HepG2 (cell line): ENCODE results near the gene PRDM10. TPM values are rescaled to one million over a fixed set of nuclear protein-coding genes. Genes with fewer than 3 reads are reported as not detected.

Experiments
- ATF7 ChIP-seq, 2 experiments: fragments of 450-650 bp in 1 of 2; sonication (generic) in 1 of 2; formaldehyde crosslinking in 1 of 2; IDR thresholded peaks; 2 replicates each; pipeline versions ENCODE4 v1.4.0 to v1.6.1; 2016 to 2020; ENCODE audit warnings: antibody characterized with exemption in 1 of 2, mild to moderate bottlenecking in 1 of 2, missing genetic modification reagents in 1 of 2
- CREB1 ChIP-seq, 2 experiments: fragments of 450-650 bp in 1 of 2; IDR thresholded peaks; 2 replicates each; pipeline ENCODE4 v1.6.1; 2016 to 2017; ENCODE audit warnings: control low read depth in 1 of 2, mild to moderate bottlenecking in 1 of 2, missing compliant biosample characterization in 1 of 2, missing genetic modification characterization in 1 of 2
- FOSL1 ChIP-seq: sonication (generic); formaldehyde crosslinking; IDR thresholded peaks from 2 replicates; pipeline ENCODE4 v1.9.0; 2021; ENCODE audit warnings: missing genetic modification reagents, borderline replicate concordance
- HDAC1 ChIP-seq: sonication (generic); formaldehyde crosslinking; IDR thresholded peaks from 2 replicates; pipeline ENCODE4 v1.5.1; 2020; ENCODE audit warnings: mild to moderate bottlenecking, missing genetic modification reagents
- HOXA3 ChIP-seq: sonication (generic); formaldehyde crosslinking; IDR thresholded peaks from 2 replicates; pipeline ENCODE4 v1.5.0; 2020; ENCODE audit warnings: missing genetic modification reagents
- MAFG ChIP-seq: sonication (generic); formaldehyde crosslinking; IDR thresholded peaks from 2 replicates; pipeline ENCODE4 v1.5.1; 2020; ENCODE audit warnings: mild to moderate bottlenecking, missing genetic modification reagents
- MED13 ChIP-seq: sonication (generic); formaldehyde crosslinking; IDR thresholded peaks from 2 replicates; pipeline ENCODE4 v1.5.0; 2020; ENCODE audit warnings: missing genetic modification reagents
- RBFOX2 ChIP-seq: fragments of 200-400 bp; formaldehyde crosslinking; IDR thresholded peaks from 2 replicates; pipeline ENCODE4 v1.6.1; 2017; ENCODE audit warnings: low read depth, mild to moderate bottlenecking, low read length
- SALL1 ChIP-seq: sonication (generic); formaldehyde crosslinking; IDR thresholded peaks from 2 replicates; pipeline ENCODE4 v1.8.0; 2022; ENCODE audit warnings: mild to moderate bottlenecking, missing genetic modification reagents
- ZNF451 ChIP-seq: sonication (generic); formaldehyde crosslinking; IDR thresholded peaks from 2 replicates; pipeline ENCODE4 v1.5.0; 2020; ENCODE audit warnings: mild to moderate bottlenecking, missing genetic modification reagents
- ZNF746 ChIP-seq: sonication (generic); formaldehyde crosslinking; IDR thresholded peaks from 2 replicates; pipeline ENCODE4 v1.8.0; 2022; ENCODE audit warnings: mild to moderate bottlenecking, missing genetic modification reagents
- ZNF784 ChIP-seq: sonication (generic); formaldehyde crosslinking; IDR thresholded peaks from 2 replicates; pipeline ENCODE4 v1.5.1; 2020; ENCODE audit warnings: missing genetic modification reagents, mild to moderate bottlenecking, borderline replicate concordance
- polyA plus RNA-seq, 8 experiments: library from polyadenylated mRNA; depleted of rRNA in 3 of 8; stranded (reverse) in 7 of 8; unstranded in 1 of 8; fragments of >200 nt; fragmentation: Illumina TruSeq in 4 of 8; extraction: Trizol in 4 of 8; gene quantifications; 2 replicates each; pipeline versions ENCODE4 v1.2.1 to v1.2.3, GENCODE V29; 2011 to 2016; ENCODE audit warnings: low read depth in 4 of 8, missing spikeins in 1 of 8, mixed read lengths in 1 of 8; ENCODE audit not compliant: insufficient read depth in 1 of 8
- total RNA-seq, 5 experiments: library from RNA; depleted of rRNA; stranded (reverse); fragments of >200 nt; fragmentation: Illumina TruSeq; extraction: Trizol; gene quantifications; 2 replicates each; pipeline ENCODE4 v1.2.3, GENCODE V29; 2016; ENCODE audit warnings: low read depth in 1 of 5
- TF ChIP-seq, protein P1 (sequence below): sonication (generic); formaldehyde crosslinking; IDR thresholded peaks from 2 replicates; pipeline ENCODE4 v1.4.0; 2020; ENCODE audit warnings: missing genetic modification reagents, borderline replicate concordance
- TF ChIP-seq, protein P2 (sequence below): IDR thresholded peaks from 2 replicates; pipeline ENCODE4 v1.6.1; 2016
- TF ChIP-seq, protein P3 (sequence below): sonication (generic); formaldehyde crosslinking; IDR thresholded peaks from 2 replicates; pipeline ENCODE4 v1.5.0; 2020; ENCODE audit warnings: missing genetic modification reagents
- TF ChIP-seq, protein P4 (sequence below): sonication (generic); formaldehyde crosslinking; IDR thresholded peaks from 2 replicates; pipeline ENCODE4 v1.4.0; 2020; ENCODE audit warnings: mild to moderate bottlenecking, missing genetic modification reagents

The PRDM10 gene
- total and polyA plus RNA-seq, 2 of the 13 experiments (the other 11 are each of a cell fraction or from before 2014, with no cell fraction given): 5.7 to 5.8 TPM

- TF ChIP-seq HDAC1 (CRISPR knock-in tag) (peak; percentile 58), SALL1 (peak; percentile 58; the same call in 1 of the 2 replicates), CREB1 (IDR thresholded peaks at IDR 0.05) (no peak), CREB1 (CRISPR knock-in tag; IDR thresholded peaks at IDR 0.05) (no peak), MAFG (CRISPR knock-in tag) (no peak), ZNF746 (CRISPR knock-in tag) (0 out of 2 replicates have a peak, but pooled peaks have one; percentile 20), RBFOX2 (peak; percentile 83), FOSL1 (CRISPR knock-in tag) (no peak), HOXA3 (CRISPR knock-in tag) (0 out of 2 replicates have a peak, but pooled peaks have one; percentile 21), ATF7 (IDR thresholded peaks at IDR 0.05) (no peak), ATF7 (CRISPR knock-in tag; IDR thresholded peaks at IDR 0.05) (no peak), ZNF784 (CRISPR knock-in tag) (no peak), ZNF451 (CRISPR knock-in tag) (0 out of 2 replicates have a peak, but pooled peaks have one; percentile 53), MED13 (CRISPR knock-in tag) (no peak)
- TF ChIP-seq, protein P1, sequence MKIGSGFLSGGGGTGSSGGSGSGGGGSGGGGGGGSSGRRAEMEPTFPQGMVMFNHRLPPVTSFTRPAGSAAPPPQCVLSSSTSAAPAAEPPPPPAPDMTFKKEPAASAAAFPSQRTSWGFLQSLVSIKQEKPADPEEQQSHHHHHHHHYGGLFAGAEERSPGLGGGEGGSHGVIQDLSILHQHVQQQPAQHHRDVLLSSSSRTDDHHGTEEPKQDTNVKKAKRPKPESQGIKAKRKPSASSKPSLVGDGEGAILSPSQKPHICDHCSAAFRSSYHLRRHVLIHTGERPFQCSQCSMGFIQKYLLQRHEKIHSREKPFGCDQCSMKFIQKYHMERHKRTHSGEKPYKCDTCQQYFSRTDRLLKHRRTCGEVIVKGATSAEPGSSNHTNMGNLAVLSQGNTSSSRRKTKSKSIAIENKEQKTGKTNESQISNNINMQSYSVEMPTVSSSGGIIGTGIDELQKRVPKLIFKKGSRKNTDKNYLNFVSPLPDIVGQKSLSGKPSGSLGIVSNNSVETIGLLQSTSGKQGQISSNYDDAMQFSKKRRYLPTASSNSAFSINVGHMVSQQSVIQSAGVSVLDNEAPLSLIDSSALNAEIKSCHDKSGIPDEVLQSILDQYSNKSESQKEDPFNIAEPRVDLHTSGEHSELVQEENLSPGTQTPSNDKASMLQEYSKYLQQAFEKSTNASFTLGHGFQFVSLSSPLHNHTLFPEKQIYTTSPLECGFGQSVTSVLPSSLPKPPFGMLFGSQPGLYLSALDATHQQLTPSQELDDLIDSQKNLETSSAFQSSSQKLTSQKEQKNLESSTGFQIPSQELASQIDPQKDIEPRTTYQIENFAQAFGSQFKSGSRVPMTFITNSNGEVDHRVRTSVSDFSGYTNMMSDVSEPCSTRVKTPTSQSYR (CRISPR knock-in tag): peak; percentile 82
- TF ChIP-seq, protein P2, sequence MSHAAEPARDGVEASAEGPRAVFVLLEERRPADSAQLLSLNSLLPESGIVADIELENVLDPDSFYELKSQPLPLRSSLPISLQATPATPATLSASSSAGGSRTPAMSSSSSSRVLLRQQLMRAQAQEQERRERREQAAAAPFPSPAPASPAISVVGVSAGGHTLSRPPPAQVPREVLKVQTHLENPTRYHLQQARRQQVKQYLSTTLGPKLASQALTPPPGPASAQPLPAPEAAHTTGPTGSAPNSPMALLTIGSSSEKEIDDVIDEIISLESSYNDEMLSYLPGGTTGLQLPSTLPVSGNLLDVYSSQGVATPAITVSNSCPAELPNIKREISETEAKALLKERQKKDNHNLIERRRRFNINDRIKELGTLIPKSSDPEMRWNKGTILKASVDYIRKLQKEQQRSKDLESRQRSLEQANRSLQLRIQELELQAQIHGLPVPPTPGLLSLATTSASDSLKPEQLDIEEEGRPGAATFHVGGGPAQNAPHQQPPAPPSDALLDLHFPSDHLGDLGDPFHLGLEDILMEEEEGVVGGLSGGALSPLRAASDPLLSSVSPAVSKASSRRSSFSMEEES: no peak
- TF ChIP-seq, protein P3, sequence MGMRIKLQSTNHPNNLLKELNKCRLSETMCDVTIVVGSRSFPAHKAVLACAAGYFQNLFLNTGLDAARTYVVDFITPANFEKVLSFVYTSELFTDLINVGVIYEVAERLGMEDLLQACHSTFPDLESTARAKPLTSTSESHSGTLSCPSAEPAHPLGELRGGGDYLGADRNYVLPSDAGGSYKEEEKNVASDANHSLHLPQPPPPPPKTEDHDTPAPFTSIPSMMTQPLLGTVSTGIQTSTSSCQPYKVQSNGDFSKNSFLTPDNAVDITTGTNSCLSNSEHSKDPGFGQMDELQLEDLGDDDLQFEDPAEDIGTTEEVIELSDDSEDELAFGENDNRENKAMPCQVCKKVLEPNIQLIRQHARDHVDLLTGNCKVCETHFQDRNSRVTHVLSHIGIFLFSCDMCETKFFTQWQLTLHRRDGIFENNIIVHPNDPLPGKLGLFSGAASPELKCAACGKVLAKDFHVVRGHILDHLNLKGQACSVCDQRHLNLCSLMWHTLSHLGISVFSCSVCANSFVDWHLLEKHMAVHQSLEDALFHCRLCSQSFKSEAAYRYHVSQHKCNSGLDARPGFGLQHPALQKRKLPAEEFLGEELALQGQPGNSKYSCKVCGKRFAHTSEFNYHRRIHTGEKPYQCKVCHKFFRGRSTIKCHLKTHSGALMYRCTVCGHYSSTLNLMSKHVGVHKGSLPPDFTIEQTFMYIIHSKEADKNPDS (CRISPR knock-in tag): no peak
- TF ChIP-seq, protein P4, sequence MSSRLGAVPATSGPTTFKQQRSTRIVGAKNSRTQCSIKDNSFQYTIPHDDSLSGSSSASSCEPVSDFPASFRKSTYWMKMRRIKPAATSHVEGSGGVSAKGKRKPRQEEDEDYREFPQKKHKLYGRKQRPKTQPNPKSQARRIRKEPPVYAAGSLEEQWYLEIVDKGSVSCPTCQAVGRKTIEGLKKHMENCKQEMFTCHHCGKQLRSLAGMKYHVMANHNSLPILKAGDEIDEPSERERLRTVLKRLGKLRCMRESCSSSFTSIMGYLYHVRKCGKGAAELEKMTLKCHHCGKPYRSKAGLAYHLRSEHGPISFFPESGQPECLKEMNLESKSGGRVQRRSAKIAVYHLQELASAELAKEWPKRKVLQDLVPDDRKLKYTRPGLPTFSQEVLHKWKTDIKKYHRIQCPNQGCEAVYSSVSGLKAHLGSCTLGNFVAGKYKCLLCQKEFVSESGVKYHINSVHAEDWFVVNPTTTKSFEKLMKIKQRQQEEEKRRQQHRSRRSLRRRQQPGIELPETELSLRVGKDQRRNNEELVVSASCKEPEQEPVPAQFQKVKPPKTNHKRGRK (CRISPR knock-in tag): no peak
Measured at GRCh38 chr11:129895126-129896041, 107.3 kb downstream of the PRDM10 start, which contains the start of gene NFRKB (continued).
